GM19324 (cell line): ENCODE results near the gene KCNMA1.

Experiments used
- ATAC-seq: cut with Tn5 transposase; IDR thresholded peaks from one replicate; pipeline ENCODE4 v1.9.1; 2021; ENCODE audit warnings: mild to moderate bottlenecking, moderate library complexity; ENCODE audit not compliant: unreplicated experiment, low FRiP score

The KCNMA1 gene

DNA sequence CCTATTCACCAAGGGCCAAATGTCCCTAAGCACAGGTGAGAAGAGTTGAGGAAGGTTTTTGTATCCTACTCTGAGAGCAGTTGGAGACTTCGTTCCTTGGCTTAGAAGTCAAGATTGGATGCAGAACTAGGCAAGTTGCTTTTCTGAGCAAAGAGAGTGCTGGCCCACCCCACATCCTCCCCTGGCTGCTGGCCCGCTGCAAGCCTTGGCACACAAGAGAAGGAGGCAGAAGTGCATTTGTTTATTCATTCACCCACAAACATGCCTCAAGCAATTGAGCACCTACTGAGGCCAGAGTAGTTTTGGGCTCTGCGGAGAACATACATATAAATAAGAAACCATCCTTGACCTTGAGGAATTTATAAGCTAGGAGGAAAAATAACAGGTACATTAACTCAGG lies 318.9 kb downstream of the KCNMA1 start:
- no peak for ATAC-seq

DNA sequence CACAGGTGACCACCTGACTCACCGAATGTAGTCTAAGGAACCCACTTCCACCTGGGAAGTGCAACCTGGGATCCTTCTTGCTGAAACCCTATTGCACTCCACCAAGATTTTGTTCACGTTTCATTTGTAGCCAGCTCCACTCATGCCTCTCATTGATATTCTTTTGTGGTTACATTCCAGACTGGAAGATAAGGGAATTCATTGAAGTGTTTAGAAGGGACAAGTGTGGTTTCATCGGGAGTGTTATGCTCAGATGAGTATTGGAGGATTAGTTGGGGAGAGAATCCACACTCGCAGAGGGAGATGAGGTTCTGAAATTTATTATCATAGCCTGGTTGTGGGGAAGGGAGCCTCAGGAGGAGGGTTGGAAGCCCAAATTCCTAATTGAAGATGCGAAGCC lies 320.4 kb downstream of the KCNMA1 start:
- no peak for ATAC-seq

DNA sequence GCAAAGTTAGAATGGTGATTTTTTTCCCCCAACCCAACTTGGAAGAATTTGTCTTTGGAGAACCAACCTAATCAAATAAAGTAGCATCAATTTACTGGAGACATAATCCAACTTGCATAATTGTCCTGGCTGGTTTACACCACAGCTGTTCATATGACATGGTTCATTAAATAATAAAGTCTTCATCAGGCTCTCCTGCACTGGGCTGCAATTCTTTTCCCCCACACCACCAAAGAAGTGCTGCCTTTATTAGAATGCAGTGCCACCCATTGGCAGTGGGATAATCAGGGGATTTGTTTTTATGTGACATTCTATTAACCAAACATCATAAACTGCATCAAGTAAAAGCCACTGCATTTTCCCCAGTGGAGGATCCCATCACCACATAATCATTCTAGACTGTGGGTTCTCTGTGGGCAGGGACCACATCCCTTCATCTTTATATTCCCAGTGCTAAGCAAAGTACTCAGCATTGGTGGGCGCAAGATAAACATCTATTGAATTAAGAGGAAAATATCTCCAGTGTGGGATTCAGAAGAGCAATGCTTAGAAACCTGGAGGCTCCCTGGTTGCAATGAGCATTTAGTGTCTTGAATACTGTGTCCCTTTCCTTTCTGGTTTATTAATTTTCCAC lies 322.0 kb downstream of the KCNMA1 start:
- ATAC-seq, result no peak

DNA sequence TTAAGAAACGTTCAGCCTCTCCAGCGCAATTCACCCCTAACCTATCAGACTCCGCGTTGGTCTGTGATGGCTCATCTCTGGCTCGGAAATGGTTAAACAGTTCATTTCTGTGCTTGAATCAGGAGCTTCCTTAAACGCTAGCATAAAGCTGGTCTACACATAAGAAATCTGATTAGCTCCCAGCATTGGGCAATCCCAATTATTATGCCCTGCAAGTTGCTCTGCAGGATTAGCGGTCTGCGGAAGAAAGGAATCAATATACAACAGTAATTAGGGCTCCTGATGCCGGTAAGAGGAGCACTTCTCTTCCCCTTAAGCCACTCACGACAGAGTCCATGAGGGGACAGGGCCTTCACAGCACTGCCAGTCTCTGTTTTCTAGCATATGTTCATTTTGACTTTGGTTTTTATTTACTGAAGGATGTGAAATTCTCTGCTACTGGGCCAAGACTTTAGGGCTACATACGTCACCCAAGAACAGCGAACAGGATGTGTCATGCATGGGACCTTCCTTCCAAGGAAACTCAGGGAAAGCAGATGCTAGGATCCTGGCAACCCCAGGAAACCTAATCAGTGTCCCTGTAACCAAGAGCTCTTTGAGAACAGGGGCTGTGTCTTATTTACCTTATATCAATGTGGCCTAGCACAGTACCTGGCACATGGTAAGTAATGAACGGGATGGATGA lies 324.4 kb downstream of the KCNMA1 start:
- ATAC-seq, result no peak

DNA sequence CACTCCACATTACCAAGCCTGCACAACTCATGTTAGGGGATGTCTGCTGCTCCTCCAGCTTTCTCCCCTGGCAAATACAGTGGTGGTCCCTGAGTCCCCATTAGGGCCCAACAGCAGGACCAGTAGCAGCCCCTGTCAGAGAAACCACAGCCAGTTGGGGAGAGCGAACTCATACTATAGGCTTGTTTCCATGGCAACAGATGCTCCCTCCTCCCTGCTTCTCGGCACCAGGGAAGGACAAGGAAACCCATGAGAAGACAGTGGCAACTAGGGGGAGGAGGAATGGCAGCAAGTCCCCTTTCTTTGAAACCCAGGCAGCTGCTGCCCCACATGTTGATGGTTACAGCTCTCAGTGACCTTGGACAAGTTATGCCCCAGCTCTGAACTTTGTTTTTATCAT lies 326.4 kb downstream of the KCNMA1 start:
- ATAC-seq, result no peak

DNA sequence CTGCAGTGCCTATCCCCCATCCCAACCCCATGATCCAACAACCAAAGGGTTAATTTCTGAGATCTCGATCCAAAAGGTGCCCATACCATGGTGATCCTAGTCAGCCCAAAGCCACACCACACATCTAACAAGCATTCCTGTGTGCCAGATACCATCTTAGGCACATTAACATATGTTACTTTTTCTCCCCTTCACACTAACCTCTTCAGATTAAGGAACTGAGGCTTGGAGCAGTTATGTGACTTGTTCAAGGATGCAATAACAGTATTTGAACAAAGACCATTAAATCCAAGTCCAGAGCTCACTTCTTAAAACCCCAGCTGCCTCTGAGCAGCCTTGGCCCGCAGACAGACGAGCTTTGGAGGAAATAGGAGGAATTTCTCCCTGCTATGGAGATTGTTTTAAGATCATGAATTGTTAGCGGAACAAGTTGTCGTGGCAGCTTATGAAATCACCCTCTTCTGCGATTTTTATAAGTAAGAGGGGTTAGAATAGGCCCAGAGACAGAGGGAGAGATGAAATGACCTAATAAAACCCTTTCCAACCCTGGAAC lies 327.2 kb downstream of the KCNMA1 start:
- ATAC-seq, result no peak

DNA sequence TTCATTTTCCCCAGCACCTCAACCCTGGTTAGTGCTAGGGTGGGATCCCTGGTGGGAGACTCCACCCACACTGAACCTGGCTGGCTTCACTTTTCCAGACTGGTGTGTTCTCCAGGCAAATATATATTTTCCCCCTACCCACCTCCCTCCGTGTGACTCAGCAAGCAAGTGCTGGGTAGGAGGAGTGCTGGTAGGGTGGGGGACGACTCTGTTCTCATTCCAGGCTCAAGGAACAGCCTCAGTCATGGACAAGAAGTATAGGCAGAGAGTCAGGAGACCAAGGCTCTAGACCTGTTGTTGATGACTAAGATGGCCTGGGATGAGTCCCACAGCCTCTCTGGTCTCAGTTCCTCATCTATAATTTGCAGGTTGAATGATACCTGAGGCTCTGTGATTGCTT lies 328.1 kb downstream of the KCNMA1 start:
- ATAC-seq, result no peak

DNA sequence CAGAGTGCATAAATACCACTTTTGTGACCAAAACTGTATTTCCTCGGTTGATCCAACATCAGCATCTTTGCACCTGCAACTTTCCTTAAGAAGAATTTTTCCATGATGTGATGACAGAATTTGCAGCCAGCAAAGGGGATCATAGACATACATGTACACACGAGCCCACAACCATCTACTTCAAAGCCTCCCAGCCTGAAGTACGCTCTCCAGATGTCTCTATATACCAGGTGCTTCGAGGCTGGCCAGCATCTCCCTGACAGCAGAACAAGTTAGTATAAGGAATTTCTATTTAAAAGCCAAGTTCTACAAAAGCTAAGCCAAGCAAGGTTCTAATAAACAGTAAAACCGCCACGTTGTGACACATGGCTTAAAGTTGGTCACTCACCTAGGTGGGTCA lies 328.5 kb downstream of the KCNMA1 start:
- ATAC-seq, result no peak

DNA sequence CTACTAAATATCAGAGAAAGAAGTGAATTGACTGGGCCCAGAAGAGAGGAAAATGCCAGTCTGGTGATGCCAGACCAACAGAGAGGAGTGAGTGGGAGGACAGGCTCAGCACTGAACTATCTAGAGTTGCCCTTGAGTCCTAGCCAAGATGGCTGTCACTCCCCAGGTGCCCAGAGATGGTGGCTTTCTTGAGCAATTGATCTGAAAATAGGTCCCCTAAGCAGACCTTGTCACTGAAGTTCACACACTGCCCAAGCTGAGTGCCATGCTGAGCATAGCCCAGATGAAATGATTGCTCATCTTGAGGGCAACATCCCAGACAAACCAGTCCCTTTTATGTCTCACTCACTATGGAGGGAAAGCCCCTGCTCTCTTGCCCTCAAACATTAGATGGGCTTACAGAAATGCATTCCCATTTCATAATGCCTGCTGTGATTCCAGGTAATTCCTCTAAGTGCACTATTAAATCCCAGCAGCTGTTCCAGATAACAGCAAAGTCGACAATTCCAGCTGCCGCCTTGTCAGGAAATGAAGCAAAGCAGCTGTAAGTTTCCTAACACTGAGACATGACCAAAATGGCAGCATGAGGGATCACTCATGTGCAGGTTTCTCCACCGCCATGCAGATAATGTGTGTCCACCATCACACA lies 329.4 kb downstream of the KCNMA1 start:
- ATAC-seq, result no peak

DNA sequence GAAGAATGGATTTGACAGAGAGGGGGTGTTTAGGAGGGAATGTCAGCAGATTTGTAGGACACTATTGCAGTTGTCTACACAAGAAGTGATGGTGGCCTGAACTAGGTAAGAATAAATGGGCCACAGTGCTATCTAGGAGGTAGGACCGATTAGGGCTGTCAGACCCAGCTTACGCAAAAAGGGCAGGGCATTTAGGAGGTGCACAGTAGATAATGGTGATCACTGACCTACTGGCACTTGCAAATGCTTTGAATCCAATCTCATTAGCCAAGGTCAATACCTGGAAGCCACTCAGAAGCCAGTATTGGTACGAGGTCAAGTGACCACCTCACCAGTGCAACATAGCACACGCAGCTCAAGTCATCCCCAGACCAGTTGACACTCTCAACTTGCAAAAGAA lies 330.9 kb downstream of the KCNMA1 start:
- no peak for ATAC-seq

DNA sequence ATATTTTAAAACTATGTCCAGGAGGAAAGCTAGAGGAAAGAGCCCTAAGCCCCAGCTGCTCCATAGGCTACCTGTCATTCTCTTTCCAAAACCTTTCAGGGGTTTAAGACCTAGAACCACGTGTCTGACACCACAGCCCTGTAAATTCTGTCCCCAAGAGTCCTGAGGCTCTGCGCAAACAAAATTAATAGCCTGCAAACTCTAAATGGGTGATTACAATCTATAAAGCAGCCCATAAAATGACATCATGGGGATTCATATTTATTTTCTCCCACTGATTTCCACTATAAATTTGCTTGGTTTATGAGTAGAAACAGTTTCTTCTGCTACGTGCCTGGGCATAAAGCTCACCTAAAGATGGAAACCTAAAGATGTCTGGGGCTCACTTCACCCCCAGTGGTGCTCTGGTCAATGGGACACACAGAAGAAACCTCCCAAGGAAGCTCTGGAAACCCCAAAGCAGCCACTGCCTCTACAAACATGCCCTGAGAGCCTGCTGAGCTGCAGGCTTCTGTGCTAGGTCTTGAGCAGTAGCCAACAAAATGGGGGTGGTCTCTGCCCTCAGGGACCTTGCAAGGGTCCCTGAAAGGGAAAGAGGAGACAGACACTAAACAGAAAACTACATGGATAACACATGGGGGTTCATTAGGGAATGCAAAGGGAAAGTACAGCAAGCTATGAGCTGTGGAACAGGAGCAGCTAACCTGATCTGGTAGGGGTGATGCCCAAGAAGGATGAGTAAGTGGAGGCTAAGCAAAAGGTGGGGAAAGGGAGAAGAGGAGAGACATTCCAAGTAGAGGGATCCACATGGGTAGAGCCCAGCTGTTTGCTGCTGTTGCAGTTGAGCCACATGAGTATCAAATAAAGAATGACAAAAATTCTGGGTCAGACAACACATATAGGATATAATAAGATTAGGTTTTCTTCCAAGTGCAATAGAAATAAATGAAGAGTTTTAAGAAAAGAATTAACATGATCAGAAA lies 331.7 kb downstream of the KCNMA1 start:
- ATAC-seq, result no peak

DNA sequence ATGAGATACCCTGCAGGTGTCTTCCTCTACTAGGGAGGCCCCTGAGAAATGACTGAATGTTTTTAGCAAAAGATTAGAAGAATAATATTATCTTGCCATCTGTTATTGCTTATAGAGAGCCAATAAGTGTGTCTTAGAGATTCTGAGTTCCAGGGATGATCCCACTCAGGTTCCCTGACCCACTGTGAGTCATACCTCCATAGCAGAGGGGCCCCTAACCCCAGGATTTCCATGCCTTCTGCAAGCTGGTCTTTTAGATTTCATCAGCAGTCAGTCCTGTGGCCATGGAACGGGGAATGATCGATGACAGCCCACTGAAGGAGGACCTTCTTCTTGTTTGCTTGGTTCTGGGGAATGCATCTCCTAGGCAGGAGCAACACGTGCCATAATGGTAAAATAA lies 333.4 kb downstream of the KCNMA1 start:
- no peak for ATAC-seq

DNA sequence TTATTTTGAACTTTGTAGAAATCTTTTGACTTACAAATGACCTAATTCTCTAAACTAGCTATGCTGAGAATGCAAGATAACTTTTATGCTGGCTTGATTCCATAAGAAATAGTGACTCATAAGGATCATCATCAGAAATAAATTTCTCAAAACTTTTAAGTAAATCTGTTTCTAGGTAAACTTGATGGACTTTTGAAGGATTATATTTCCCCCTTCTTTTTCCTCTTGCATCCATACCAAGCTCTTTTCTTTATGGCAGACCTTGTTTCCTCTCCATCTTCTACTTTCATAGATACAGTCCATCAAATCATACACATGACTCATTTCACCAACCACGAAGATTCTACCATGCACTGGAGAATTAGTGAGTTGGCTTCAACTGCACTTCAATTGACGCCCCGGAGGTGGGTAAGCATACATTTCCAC lies 336.3 kb downstream of the KCNMA1 start:
- no peak for ATAC-seq

DNA sequence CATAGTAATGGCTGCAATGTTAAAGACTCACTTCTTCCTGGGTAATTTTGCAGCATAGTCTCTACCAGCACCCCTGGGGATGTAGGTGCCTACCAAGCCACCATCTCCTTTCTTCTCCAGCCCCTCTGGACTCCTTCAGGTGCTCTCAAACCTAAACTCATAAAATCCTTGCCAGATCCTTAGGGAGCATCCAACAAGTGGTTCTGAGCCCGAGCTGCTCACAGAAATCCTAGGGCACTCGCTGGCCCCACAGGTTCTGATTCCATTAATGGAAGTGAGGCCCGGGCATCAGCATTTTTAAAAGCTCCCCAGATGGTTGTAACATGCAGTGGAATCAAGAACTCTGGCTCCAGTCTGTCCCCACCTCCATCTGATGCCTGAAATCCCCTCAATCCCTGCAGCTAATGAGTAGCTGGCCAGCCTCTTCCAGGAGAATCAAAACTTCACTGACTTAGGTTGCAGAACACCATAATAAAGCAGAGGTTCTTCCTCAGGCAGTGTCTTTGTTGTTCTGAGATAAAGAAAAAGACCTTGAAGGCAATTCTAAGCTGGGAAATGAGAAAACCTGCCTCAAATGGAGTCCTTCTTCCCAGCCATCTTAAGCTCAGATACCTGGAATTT lies 336.8 kb downstream of the KCNMA1 start:
- ATAC-seq, result no peak

DNA sequence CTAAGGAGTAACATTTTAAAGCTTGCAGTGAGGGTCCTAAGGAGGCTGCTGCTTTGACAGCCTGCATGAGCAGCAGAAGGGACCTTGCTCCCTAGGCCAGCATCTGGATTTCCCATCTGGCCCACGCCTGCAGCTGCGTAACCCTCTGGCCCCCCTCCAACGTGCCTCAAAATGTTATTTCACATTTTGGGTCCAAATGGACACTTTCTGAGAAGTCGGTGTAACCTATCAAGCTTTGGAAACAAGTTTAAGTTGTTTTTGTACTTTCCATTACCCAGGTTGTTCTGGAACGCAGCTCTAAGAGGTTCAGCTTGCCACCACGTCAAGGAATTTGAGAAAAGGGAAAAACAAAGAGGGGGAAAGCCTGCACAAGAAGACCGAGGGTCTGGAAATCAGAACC lies 338.3 kb downstream of the KCNMA1 start:
- ATAC-seq, result no peak

DNA sequence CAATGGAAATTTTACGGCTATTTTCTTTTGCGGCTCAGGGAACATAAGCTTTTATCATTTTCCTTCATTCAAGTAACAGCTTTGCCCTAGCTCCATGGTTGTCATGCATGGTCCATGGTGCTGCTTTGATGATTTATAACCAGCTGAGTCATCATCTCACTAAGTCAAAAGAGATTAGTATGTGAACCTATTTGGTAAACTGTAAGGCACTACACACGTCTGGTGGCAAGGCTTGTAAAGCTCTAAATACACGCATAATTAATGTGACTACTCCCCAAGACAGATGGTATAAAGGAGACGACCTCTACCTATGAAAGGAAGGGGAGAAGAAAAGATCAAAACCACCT lies 340.2 kb downstream of the KCNMA1 start:
- ATAC-seq, result no peak

DNA sequence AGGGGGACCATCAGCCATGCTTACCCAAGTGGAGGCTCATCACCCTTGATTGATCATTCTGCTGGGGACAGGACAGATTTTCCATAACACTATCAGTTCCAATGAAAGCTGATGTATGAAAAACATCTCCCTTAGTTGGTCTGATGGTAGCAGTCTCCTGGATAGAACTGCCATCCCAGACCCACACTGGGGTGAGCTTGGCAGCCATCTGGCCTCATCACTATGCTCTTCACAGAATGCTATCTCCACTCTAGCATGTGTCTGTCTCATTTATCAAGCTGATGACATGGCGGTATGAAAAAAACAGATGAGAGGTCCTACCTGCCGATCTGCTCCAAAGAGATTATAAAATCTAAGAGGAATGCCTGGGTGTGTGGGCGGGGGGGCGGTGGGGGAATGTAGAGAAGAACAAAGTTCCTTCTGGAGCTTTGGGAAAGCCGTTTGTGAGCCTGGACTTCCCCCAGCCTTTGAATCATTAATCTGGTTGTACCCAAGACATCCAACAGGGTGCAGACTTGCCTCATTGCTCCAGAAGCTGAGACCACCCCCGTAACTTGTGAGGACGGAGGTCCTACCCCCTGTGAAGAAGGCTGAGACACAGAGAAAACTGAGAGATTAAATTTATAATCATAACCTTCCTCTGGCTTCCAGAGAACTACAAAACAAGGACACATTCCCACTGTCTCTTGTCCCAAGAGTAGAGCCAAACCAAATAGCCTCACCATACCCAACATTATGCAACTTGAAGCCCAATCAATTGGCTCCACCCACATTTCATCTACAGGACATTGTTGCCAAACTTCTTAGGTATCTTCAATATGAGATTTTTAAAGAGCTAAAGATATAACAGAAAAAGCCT lies 340.8 kb downstream of the KCNMA1 start:
- ATAC-seq, result no peak

DNA sequence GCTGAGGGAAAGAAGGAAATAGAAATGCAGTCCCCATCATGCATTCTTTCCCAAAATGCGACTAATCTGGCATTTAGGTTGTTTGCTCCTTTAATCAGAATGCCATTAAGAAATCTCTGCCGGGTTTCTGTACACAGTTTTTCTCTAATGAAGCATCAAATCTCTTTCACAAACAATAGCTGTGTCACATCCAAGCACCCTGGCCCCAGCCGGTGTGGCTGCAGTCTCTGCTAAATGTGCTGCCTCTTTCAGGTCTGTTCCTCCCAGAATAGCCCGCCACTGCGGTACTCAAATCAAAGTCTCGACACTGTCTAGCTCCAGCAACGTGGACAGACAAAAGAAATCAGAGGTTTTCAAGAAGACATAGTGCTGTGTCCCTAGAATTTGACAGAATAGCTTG lies 343.8 kb downstream of the KCNMA1 start:
- no peak for ATAC-seq

DNA sequence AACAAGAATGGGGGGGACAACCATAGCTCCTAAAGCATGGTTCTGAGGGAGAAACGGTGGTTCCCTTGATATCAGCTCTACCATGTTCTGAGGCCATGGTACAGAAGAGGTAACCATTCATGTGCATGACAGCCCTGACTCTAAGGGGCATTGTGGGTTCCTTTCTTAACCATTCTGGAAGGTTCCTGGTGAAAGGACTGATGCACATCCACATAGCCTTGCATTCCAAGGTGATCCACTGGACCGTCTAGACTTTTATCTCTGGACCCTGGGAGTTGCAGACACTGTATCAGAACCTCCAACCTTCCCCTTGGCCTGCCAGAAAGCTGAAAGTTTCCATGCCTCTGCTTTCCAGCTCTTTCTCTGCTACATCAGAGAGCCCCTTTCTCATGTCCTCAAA lies 344.3 kb downstream of the KCNMA1 start:
- ATAC-seq, result no peak
